GM12872 (cell line): ENCODE results near the gene DOCK8.

Source experiments
- TF ChIP-seq, protein P1 (sequence below): IDR thresholded peaks from 3 replicates; pipeline ENCODE4 v1.5.1; 2011; ENCODE audit warnings: low read depth, mild to moderate bottlenecking, low read length, moderate library complexity; ENCODE audit not compliant: insufficient read depth

DOCK8 gene

DNA sequence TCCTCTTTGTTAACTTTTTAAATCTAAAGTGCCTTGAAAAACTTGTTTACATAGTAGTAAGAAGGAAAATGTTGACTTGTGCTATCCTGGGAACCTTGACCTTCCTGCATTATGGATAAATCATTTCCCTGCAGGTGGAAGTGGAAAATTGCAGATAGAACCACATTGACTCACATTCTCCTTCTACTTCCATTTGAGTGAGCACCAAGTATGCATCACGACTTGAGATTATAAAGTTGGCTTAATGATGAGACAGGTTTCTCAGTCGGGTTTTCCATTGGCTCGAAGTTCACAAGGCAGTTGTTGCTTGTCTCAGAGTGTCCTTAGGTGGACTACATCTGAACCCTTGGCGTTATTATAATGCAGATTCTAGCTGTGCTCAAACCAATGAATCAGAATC, 39.9 kb downstream of the DOCK8 start:
- TF ChIP-seq, protein P1, sequence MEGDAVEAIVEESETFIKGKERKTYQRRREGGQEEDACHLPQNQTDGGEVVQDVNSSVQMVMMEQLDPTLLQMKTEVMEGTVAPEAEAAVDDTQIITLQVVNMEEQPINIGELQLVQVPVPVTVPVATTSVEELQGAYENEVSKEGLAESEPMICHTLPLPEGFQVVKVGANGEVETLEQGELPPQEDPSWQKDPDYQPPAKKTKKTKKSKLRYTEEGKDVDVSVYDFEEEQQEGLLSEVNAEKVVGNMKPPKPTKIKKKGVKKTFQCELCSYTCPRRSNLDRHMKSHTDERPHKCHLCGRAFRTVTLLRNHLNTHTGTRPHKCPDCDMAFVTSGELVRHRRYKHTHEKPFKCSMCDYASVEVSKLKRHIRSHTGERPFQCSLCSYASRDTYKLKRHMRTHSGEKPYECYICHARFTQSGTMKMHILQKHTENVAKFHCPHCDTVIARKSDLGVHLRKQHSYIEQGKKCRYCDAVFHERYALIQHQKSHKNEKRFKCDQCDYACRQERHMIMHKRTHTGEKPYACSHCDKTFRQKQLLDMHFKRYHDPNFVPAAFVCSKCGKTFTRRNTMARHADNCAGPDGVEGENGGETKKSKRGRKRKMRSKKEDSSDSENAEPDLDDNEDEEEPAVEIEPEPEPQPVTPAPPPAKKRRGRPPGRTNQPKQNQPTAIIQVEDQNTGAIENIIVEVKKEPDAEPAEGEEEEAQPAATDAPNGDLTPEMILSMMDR: no peak

DNA sequence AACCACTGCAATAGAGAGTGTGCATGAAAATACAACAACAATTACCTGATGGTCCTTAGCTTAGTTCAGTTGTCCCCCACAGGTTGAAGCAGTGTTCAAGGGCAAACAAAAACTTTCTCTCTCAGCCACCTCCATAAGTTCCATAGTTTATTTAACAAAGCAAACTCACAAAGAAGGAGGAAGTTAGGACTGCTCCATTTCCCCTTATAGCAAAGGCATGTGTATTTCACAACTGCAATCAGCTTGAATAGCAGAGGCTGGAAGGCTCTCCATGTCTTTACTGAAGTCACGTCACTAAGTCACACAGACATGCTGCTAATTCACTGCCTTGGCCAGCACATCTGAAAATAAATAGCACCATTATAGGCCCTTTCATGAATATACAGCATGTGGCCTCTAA, 43.3 kb downstream of the DOCK8 start:
- TF ChIP-seq, protein P1: no peak

DNA sequence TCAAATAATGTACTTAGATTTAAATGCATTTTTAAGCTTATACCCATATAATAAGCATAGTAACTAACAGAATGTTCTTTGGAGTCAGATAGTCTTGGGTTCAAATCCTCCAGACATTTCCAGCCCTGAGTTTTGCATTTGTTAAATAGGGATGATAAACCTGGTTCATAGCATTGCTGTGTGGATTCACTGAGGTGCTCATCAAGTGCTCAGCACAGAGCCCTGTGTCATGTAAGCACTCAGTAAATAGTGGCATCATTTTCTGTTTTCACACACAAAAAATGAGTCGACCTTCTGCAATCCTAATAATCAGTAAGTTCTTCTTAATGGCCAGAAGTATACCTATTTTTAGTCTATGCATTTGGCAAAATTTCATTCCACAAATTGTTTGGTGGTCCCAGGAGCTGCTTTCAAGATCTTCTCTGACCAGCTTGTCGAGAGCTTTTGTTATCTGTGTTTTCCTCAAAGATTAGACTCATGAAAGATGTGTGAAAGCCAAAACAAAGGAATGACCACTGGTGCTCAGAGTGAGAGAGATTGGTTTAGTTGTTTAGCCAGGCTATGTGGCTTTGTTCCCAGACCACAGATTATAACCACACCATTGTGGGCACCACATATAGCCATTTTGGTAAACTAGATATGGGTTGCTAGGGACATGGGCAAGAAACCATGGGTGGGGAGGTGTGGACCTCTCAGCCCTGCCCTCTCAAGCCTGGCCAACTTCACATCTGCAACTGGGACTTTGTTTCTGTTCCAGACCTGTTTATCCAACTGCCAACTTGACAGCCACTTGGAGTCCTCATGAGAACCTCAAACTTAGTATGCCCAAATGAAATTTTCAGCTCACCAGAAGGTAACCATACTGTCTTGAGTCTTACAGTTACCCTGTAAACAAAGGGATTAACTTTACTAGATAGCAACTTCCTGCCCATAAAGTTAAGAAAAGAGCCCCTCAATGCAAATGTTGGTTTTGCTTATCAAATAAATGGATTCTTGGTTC, 45.0 kb downstream of the DOCK8 start:
- TF ChIP-seq, protein P1: no peak

DNA sequence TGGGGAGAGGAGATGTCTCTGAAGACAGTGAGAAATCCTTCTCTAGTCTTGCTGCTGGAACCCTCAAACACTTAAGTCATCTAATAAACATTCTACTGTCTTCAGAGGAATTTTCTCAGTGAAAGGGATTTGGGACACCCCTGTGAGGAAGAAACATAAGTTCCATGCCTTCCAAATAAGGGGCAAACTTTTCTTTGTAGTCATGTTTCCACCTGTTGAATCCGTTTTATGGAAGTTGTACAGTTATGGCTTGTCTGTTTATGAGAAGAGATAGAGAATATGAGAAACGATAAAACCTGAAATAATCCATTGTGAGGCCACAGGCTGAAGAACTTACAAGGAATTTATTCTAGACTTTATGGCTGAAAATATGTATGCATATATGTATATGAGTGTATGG, 49.6 kb downstream of the DOCK8 start:
- TF ChIP-seq, protein P1: no peak

DNA sequence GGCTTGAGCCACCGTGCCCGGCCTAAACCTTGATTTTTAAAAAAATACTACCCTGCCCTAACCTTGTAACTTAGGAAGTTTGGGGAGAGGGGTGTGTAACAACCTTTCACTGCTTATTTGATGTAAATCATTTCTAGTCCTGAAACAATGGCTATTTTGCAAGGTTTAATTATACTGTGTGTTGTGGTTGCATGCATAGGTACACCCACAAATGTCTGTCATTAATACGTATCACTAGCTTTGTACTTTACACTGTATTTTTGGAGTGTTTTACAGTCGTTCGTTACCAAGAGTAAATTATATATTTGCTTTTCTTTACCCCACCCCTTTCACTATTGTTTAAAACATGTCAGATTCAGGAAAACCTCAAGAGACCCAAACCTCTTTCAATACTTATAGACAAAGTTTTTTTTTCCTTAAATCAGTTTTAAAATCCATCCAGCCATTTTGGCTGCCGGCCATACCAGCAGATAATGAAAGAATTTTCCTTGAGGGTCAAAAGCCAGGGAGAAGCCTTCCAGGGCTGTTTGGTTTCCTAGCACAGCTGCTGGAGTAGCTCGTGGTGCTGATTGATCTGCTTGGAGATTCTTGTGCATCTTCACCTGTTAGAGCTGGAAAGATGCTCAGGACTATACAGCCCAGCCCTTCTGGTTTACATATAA, 50.7 kb downstream of the DOCK8 start:
- TF ChIP-seq, protein P1: no peak

DNA sequence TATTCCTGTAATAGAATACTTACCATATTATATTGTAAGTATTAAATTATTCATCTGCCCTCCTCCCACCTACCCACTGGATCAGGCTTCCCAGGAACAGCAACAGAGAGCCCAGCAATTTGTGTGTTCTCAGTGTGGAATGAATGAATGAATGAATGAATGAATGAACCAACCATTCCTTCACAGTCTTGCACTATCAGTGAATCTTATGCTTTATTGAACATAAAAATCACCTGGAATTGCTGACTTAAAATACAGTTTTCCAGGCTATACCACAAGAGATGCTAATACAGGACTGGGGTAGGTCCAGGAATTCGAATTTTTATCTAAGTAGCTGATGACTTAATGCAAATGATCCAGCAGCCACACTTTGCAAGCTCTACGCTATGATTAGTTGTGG, 51.6 kb downstream of the DOCK8 start:
- TF ChIP-seq, protein P1: no peak

DNA sequence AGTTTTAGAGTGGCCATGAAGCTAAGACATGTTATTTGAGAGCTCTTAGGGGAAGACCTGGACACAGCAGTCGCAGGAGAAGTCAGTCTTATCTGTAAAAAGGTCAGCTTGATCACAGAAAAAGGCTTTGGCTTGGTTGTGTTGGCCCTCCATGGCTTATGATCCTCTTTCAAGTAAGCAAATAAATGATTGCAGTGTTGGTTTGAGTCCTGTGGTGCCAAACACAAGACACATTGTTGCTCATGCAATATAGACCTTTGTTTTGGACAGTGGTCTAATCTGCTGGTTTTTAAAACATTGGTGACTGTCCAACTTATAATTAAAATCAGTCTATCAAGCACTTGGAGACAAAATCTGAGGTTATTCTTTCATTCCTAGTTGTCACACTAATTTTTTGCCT, 54.0 kb downstream of the DOCK8 start:
- TF ChIP-seq, protein P1: no peak
